ENCODE results near the gene PIWIL4.
"Not testable (repeated sequence)": the region's sequence is repeated elsewhere in the genome, so short reads cannot be mapped to it uniquely, and the experiment has no call there.

Gene PIWIL4

GRCh38 chr11:94550513-94550912 is 16.7 kb upstream of the PIWIL4 start:
- DNase-seq = no peak

GRCh38 chr11:94553938-94554337 is 13.2 kb upstream of the PIWIL4 start:
- no peak for DNase-seq

DNA sequence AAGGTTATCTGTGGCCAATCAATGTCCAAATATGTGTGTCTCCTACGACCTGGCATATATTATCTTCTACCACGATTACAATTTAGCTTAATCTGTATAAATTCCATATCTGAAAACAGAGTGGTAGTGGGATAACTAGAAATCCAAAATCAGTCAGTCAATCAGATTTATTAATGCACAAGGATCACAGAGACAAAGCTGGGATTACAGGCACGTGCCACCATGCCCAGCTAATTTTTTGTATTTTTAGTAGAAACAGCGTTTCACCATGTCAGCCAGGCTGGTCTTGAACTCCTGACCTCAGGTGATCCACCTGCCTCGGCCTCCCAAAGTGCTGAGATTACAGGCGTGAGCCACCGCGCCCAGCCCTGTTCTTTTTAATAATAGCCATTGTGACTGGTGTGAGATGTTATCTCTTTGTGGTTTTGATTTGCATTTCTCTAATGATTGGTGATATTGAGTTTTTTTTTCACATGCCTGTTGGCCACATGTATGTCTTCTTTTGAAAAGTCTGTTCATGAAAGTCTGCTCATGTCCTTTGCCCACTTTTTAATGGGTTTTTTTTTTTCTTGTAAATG is 11.3 kb upstream of the PIWIL4 start:
- not testable (repeated sequence) for DNase-seq

GRCh38 chr11:94557421-94557820 is 9.7 kb upstream of the PIWIL4 start:
- no peak for DNase-seq

GRCh38 chr11:94557992-94558391 is 9.2 kb upstream of the PIWIL4 start:
- no peak for DNase-seq

DNA sequence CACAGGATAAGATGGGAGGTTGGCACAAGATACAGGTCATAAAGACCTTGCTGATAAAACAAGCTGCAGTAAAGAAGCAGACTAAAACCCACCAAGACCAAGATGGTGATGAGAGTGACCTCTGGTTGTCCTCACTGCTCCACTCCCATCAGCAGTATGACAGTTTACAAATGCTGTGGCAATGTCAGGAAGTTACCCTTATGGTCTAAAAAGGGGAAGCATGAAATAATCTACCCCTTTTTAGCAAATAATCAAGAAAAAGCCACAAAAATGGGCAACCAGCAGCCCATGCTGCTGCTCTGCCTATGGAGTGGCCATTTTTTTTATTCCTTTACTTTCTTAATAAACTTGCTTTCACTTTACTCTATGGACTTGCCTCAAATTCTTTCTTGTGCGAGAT is 8.7 kb upstream of the PIWIL4 start:
- no peak for DNase-seq

DNA sequence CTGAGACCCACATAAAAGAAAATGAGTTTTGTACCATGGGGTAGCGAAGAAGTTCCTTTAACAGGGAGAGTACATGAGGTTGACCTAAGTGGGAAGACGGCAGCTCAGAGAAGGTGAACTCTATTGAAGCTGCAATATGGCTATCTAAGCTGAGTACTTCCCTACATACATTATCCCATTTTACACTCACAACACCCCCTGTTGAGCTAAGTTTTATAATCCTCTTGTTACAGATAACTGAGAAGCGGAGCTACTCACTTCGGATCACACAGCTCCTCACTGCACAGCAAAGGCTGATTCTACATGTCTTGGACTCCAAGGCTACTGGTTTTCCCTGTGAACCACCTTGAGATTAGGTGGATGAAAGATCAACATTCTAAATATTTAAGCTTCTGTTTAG is 8.2 kb upstream of the PIWIL4 start:
- no peak for DNase-seq

- DNase-seq = no peak
Observed at GRCh38 chr11:94559361-94559760, 7.8 kb upstream of the PIWIL4 start.

DNA sequence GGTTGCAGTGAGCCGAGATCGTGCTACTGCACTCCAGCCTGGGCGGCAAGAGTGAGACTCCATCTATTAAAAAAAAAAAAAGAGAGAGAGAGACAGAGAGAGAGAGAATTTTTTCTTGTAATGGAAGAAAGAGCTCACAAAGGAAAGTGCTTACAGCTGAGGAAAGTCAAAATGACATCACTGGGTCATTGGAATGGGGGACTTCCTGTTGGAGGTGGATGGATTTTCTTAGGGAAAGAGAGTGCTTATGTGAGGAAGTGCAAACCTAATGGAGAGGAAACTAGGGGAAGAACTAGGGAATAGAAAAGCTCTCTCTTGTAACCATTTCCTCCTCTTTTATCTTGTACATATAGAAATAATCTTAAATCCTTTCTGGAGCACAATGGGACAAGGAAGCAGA is 6.3 kb upstream of the PIWIL4 start:
- no peak for DNase-seq

DNA sequence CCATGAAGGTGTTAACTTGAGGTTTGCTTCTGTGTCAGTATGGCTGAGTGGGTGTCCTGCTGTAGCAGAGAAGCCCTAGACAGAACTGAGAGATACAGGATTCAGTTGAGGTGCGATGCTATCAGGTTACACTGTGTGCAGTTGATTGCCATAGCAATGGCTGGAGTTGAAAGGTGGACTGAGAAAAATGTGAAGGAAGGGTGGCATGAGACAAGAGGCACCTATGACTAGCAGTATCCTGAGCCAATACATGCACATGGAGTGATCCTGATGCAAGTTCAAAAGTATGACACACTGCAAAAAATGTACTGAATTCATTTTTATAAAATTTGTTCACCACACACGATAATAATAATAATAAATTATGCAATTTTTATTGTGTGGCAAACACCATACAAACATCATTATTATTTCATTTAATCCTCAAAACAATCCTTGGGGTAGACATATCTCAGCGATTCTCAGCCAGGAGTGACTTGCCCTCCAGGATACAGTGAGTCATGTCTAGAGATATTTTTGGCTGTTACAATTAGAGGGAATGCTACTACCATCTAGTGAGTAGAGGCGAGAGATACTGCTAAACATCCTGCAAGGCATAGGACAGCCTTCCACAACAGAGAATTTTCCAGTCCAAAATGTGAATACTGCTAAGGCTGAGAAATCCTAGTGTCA is 3.9 kb upstream of the PIWIL4 start:
- DNase-seq = no peak

DNA sequence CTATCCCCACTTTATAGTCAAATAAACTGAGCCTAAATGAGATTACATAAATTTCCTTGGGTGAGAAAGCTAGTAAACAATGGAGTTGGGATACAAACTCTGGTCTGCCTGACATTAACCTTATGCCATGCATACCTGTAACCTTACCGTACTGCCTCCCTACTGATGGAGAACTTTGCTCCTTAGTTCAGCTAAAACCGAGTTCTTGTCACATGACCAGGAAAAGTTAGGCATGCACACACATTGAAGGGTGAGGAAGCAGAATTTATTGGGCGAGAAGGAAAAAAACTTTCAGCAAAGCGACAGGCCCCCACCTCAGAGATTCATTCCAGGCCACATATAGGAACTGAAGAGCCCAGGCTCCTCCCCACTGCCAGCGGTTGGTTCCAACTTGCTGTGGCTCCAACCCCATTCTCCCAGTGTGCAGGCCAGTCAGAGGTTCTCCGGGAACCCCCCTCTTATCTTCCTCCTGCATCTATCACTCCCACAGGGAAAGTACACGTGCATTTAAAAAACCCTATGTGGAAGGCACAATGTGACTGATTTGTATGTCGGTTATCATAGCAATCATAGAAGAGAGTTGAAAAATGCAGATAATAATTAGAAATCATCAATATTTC is 3.2 kb upstream of the PIWIL4 start:
- no peak for DNase-seq

GRCh38 chr11:94568200-94568599 is 1.0 kb downstream of the PIWIL4 start:
- no peak for DNase-seq

- no peak for DNase-seq
Observed at GRCh38 chr11:94568717-94569116, 1.5 kb downstream of the PIWIL4 start.

- not testable (repeated sequence) for DNase-seq
Observed at GRCh38 chr11:94572975-94573374, 5.8 kb downstream of the PIWIL4 start.

GRCh38 chr11:94574193-94574961 is 7.2 kb downstream of the PIWIL4 start:
- DNase-seq = no peak

GRCh38 chr11:94576306-94576705 is 9.1 kb downstream of the PIWIL4 start:
- no peak for DNase-seq

DNA sequence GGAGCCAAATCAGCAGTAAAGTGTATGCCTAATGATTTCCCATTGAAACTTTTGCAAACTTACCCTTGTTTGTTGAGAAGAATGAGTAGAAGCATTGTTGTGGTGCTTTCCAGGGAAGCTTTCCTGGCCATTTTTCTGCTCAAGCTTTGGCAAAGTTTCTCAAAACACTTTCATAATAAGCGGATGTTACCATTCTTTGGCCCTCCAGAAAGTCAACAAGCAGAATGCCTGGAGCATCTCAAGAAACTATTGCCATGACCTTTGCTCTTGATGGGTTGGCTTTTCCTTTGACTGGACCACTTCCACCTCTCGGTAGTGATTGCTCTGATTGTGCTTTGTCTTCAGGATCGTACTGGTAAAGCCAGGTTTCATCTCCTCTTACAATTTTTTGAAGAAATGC is 10.7 kb downstream of the PIWIL4 start:
- no peak for DNase-seq

GRCh38 chr11:94581926-94582325 is 14.8 kb downstream of the PIWIL4 start:
- no peak for DNase-seq

- DNase-seq = no peak
Observed at GRCh38 chr11:94583213-94583865, 16.2 kb downstream of the PIWIL4 start.

DNA sequence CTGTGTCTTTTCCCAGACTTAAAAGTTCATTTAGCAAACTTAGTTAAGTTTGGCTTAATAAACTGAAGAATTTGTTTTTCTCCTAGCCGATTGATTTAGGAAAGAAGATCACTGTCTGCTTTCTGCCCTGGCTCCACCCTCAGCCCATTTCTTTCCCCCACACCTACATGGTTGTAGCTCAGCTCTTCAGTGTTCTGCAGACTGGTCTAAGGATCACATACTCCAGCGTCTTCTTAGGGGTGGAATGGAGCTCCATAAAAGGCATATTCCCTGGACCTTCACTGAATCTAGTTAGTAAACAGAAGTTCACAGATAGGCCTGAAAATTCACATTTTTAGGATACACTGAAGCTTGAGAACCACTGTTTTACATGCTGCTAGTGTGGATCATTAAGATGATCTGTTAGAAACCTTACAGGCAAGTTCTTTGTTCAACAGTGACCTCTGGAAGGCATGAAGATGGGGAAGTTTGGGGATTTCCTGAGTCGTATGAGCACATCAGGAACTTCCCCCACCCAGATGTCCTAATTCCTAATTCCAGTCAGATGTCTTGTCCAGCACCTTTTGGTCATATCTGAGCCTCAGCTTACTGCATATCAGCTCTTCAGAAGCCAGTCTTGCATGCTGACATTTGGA is 16.8 kb downstream of the PIWIL4 start:
- no peak for DNase-seq

DNA sequence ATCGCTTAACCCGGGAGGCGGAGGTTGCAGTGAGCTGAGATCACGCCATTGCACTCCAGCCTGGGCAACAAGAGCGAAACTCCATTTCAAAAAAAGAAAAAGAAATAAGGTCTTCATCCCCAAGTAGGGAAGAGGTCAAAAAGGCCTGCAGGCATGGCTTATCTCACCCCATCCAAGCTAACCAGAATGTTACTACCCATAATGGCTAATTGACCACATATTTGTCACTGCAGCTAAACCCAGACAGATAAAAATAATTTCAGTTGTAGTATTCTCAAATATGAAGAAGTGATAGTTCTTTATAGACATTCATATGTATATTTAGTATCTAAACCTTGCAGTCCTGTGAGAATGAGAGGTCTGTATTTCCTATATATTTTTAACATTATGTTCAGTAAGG is 17.8 kb downstream of the PIWIL4 start:
- no peak for DNase-seq

DNA sequence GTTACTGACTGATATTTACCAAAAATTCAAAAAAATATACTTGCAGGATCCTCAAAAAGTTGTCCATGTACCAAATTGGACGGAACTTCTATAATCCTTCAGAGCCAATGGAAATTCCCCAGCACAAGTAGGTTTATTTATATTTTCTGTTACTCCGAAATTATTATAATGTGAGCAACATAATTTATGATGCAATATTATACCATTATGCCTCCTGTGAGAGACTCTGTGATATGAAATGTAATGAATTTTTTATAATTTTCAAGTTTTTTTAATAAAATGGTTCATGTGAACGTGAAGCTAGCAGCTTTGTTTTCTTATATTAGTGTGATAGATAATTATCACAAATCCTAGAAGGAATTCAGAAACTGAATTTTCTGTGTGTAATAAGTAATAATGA is 18.2 kb downstream of the PIWIL4 start:
- no peak for DNase-seq

DNA sequence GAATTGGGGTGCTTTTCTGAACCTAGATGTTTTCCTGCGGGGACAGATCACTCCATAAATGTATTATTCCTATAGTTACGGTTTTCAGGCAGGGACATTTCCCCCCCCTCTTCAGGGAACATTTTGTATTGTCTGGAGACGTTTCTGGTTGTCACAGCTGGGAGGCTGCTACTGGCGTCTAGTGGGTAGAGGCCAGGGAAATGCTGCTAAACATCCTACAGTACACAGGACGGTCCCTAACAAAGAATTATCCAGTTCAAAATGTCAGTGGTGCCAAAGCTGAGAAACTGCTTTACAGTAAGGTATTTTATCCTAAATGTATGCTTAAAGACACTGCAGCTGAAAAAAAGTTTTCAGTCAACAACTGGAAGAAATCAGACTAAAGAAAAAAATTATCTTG is 19.4 kb downstream of the PIWIL4 start:
- no peak for DNase-seq

Data from NCI-H1930 (cell line).